Brain microvascular endothelial cell (primary cell): Measurements from ENCODE around the gene MED13L.

Source experiments
- DNase-seq: peaks from one replicate; pipeline ENCODE4 v3.0.0-alpha.2; 2020
- H3K27ac ChIP-seq: fragments of 250-450 bp; sonication (Bioruptor Pico); 2 replicates; pipeline ENCODE4 v1.5.1; 2020; ENCODE audit warnings: mild to moderate bottlenecking, moderate library complexity
- H3K27me3 ChIP-seq: fragments of 250-450 bp; sonication (Bioruptor Pico); replicated peaks from 2 replicates; pipeline ENCODE4 v1.5.1; 2020; ENCODE audit warnings: mild to moderate bottlenecking
- H3K36me3 ChIP-seq: fragments of 250-450 bp; sonication (Bioruptor Pico); replicated peaks from 2 replicates; pipeline ENCODE4 v1.5.1; 2020; ENCODE audit warnings: mild to moderate bottlenecking
- H3K4me3 ChIP-seq: 2 replicates; pipeline ENCODE4 v1.5.1; 2011; ENCODE audit warnings: low read depth, mild to moderate bottlenecking, control low read depth, low read length, moderate library complexity
- in situ Hi-C: cut with HindIII; loops from 2 replicates; pipeline ENCODE4 v1.10.0; 2017; ENCODE audit warnings: low sequenced_read_pairs, low pct_ligation_motif_present
- TF ChIP-seq, protein P1 (sequence below): IDR thresholded peaks from 2 replicates; pipeline ENCODE4 v1.5.1; 2011; ENCODE audit warnings: low read depth, mild to moderate bottlenecking, moderate library complexity, low read length, control low read depth, inconsistent platforms; ENCODE audit errors: missing control alignments

MED13L gene

DNA sequence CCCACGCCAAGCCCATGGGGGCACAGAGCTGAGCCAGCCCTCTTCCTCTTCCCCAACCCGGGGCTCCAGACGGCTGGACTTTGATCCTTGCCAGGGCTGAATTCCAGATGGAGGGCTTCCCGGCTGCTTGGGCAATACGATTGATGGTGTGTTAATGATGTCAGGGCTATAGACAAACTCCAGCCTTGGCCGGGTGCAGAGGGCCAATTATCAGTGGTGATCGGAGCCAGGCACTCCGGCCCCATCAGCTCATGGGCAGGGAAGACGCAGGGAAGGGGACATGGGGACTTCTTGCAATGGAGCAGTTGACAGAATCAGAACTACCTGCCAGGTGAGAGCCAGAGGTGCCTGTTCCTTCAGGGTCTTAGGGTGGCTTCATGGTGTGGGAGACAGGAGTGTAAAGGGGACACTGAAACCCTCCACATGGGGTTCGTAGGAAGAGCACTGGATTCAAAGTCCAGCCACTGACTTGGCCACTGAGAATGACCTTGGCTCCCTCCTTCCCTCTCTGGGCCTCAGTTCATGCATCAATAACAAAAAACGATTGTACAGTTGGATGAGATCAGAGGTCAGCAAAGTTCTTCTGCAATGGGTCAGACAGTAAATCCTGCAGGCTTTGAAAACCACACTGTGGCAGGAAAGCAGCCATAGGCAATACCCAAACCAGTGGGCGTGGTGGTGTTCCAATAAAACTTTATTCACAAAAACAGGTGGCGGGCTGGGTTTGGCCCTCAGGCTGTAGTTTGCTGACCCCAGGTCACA, 333.7 kb downstream of the MED13L start:
- Histone ChIP-seq H3K36me3 (no peaks in the 10 kb centered on the region), H3K27ac (no peak overlapping the region), H3K27me3 (no peaks in the 10 kb centered on the region), H3K4me3 (no peak overlapping the region)
- TF ChIP-seq, protein P1, sequence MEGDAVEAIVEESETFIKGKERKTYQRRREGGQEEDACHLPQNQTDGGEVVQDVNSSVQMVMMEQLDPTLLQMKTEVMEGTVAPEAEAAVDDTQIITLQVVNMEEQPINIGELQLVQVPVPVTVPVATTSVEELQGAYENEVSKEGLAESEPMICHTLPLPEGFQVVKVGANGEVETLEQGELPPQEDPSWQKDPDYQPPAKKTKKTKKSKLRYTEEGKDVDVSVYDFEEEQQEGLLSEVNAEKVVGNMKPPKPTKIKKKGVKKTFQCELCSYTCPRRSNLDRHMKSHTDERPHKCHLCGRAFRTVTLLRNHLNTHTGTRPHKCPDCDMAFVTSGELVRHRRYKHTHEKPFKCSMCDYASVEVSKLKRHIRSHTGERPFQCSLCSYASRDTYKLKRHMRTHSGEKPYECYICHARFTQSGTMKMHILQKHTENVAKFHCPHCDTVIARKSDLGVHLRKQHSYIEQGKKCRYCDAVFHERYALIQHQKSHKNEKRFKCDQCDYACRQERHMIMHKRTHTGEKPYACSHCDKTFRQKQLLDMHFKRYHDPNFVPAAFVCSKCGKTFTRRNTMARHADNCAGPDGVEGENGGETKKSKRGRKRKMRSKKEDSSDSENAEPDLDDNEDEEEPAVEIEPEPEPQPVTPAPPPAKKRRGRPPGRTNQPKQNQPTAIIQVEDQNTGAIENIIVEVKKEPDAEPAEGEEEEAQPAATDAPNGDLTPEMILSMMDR, result no peak
- DNase-seq, result no peak
- in situ Hi-C loops, result no loop called here

DNA sequence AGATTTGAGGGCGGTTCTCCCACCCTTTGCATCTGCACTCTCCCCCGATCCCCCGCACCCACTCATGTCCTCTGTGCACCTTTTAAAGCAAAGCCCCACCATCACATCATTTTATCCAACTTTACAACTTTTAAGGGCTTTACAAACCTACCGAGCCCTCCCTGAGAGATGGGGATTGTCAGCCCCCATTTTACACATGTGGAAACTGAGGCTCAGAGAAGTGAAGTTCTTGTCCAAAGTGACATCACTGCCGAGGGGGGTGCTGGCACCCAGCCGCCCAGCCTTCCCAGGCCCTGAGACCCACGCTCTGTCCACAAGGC, 334.2 kb downstream of the MED13L start:
- DNase-seq, result no peak
- no peaks in the 10 kb centered on the region for H3K36me3 ChIP-seq
- in situ Hi-C loops, result no loop called here
- TF ChIP-seq, protein P1, result no peak
- no peaks in the 10 kb centered on the region for H3K27me3 ChIP-seq
- no peak overlapping the region for H3K4me3 ChIP-seq
- H3K27ac ChIP-seq, result no peak overlapping the region

DNA sequence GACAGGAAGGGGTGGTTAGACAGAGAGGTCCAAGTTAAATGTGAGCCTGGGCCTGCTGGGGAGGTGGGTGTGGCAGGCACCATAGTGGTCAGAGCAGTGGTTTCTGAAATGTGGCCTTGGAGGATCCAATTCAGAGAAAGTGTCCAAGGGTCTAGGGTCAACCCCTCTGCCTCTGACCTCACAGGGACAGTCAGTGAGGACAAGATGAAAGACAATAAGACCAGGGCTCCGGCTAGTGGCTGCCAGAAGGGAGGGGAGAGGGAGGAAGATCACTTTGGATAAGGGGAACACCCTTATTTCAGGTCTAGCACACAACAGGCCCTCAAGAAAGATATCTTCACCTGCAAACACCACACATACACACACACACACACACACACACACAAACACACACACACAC, 335.1 kb downstream of the MED13L start:
- H3K27ac ChIP-seq, result no peak overlapping the region
- DNase-seq, result no peak
- no peak overlapping the region for H3K4me3 ChIP-seq
- no peaks in the 10 kb centered on the region for H3K36me3 ChIP-seq
- TF ChIP-seq, protein P1, result no peak
- H3K27me3 ChIP-seq, result no peaks in the 10 kb centered on the region
- in situ Hi-C loops, result no loop called here

DNA sequence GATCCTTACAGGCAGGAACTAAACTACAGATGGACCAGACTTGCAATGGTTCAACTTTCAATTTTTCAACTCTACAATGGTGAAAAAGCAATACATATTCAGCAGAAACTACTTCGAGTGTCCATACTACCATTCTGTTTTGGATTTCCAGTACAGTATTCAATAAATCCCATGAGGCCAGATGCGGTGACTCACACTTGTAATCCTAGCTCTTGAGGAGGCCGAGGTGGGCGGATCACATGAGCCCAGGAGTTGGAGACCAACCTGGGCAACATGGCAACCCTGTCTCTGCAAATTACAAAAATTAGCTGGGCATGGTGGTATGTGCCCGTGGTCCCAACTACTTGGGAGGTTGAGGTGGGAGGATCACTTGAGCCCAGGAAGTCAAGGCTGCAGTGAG, 336.1 kb downstream of the MED13L start:
- in situ Hi-C loops, result no loop called here
- peak; percentile 73 for DNase-seq
- H3K4me3 ChIP-seq, result no peak overlapping the region
- TF ChIP-seq, protein P1, result no peak
- no peak overlapping the region for H3K27ac ChIP-seq
- H3K27me3 ChIP-seq, result no peaks in the 10 kb centered on the region
- H3K36me3 ChIP-seq, result no peaks in the 10 kb centered on the region

DNA sequence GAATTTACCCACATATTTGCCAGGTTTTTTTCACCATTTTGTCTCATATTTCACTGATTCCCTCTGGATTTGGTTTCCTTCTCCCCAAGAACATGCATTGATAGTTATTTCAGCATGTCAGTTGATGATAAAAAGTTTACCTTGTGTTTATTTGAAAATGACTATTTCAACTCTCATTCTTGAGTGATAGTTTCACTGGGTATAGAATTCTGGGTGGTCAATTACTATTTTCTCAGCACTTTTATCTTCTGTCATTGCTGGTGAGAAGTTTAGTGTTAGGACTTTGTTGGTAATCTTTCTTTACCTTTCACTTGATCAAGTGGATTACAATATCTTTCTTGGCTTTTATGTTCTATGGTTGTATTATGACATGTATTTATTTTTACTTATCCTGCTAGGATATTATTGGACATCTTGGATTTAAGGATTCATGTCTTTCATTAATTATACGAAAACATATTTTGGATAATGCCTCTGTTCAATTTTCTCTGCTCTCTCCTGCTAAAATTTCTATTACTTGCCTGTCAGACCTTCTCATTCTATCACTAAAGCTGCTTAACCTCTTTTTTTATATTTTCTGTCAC, 338.6 kb downstream of the MED13L start:
- in situ Hi-C loops, result no loop called here
- DNase-seq, result no peak

More for the DNA sequence above, 338.6 kb downstream of the MED13L start:
- Histone ChIP-seq H3K36me3 (no peaks in the 10 kb centered on the region), H3K27me3 (no peaks in the 10 kb centered on the region), H3K27ac (no peak overlapping the region), H3K4me3 (no peak overlapping the region)
- TF ChIP-seq, protein P1, result no peak
